Activated naive CD4-positive, alpha-beta T cell (primary cell): Measurements from ENCODE around the gene PPP2R3A.
"Not testable (repeated sequence)": the region's sequence is repeated elsewhere in the genome, so short reads cannot be mapped to it uniquely, and the experiment has no call there.

Experiments used
- DNase-seq, 4 experiments: peaks; one replicate each; lab custom pipeline; 2025; lab: John Stamatoyannopoulos, UW

PPP2R3A gene

DNA sequence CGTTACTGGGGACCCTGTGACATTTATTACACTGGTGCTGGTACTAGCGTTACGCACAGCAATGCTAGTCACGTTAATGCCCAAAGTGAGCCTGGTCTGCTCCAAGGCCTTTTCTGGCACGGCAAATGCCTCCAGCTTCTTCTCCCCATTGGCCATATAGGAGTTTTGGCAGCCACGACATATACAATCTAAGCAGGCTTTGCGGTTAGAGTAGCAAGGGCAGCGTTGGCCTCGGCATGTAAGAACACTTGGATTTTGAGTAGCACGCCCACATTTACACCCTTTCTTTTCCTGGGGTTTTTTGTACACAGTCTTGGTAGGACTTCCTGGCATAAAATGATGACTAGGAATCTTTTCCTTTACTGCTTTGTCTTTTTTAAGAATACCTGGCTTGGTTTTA lies 185.7 kb downstream of the PPP2R3A start:
- no peak for DNase-seq

DNA sequence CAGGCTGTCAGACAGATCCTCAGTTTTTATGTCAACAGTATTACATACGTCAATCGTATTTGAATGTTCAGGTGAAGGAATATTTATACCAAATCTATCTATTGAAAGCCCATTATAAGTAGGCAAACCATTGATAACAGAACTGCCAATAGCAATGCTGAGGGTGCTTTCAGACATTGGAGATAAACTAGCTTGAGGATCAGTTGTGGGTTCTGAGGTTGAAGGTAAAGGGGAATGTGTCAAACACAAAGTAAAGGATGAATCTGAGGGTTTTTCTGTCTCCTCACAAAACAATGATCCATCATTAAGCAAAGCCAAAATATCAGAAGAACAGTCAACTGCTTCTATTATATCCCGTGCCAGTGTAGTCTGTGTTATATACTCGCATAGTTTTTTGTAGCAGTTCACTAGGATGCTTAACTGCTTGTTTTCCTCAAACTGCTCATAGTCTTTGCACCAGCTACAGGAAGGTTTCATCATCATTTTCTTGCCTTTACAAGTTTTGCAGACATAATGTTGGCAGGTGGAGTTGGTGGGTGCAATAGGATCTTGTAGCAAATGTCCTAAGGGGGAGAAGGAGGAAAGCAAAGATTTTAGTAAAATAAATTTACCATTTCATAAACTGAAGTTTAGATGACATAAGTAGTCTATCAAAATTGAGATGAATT lies 186.8 kb downstream of the PPP2R3A start:
- DNase-seq: no peak

DNA sequence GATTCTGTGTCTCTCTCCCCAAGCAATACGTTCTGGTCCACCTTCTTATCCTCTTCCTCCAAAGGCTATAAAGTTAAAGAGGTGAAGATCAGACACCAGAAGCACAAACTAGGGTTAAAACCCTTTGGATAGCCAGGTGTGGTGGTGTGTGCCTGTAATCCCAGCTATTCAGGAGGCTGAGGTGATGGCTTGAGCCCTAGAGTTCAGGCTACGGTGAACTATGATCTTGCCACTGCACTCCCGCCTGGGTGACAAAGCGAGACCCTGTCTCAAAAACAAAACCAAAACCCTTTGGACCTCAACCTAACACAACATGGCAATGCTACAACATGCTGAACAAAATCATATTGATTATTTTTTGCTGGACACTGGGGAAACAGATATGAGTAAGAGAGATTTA lies 187.4 kb downstream of the PPP2R3A start:
- no peak for DNase-seq

DNA sequence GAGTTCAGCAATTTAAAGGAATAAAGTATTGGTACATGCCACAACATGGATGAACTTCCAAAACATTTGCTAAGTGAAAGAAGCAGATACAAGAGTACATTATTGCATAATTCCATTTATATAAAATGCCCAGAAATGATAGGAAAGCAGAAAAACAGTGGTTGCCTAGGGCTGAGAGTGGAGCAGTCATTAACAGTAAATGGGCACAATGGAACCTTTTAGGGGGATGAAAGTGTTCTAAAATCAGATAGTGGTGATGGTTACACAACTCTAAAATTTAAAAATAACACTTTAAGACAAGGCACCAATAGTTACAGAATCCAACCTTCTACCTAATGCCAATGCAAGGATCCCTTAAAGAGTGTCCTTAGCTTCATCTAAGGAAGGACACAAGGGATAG lies 196.0 kb downstream of the PPP2R3A start:
- no peak for DNase-seq

DNA sequence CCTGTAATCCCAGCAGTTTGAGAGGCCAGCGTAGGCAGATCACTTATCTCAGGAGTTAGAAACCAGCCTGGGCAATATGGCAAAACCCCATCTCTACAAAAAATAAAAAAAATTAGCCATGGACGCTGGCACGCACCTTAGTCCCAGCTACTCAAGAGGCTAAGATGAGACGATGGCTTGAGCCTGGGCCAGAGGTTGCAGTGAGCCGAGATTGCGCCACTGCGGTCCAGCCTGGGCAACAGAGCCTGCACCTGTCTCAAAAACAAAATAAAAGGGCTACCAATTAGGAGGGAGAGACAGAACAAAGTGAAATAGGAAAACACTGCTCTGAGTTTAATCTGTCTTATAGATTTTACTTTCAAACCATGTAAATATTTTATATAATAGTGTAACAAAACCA lies 196.8 kb downstream of the PPP2R3A start:
- DNase-seq: no peak

DNA sequence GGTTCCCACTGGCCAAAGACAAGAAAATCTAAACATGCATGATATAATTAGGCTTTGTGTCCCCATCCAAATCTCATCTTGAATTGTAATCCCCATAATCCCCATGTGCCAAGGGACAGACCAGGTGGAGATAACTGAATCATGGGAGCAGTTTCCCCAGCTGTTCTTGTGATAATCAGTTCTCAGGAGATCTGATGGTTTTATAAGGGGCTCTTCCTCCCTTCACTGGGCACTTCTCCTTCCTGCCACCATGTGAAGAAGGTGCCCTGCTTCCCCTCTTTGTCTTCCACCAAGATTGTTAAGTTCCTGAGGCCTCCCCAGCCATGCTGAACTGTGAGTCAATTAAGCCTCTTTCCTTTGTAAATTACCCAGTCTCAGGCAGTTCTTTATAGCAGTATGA lies 198.1 kb downstream of the PPP2R3A start:
- not testable (repeated sequence) for DNase-seq

DNA sequence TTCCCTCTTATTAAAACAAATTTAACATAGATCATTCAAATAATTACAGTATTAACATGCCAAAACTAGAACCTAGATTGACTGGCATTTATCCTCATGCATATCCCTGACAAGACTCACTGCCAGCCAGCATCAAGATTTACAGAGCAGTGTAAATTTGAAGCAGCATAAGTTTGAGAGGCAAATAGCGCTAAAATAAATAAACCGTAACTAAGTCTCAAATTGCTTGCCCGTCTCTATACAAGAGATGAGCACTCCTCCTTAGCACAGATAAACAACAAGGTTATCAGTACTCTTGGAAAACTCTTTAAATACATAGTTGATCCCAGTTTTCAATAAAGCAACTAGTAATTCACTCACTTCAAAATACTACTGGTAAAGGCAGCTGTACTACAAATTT lies 201.0 kb downstream of the PPP2R3A start:
- no peak for DNase-seq

DNA sequence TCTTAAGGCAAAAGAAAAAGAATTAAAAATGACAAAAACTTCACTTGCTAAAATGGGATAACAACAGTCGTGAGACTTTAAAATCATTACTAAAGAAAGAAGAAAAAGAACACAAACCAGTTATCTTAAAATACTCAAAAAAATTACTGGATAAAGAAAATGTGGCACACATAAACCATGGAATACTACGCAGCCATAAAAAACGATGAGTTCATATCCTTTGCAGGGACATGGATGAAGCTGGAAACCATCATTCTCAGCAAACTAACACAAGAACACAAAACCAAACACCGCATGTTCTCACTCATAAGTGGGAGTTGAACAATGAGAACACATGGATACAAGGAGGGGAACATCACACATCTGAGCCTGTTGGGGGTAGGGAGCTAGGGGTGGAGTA lies 202.7 kb downstream of the PPP2R3A start:
- DNase-seq: not testable (repeated sequence)

DNA sequence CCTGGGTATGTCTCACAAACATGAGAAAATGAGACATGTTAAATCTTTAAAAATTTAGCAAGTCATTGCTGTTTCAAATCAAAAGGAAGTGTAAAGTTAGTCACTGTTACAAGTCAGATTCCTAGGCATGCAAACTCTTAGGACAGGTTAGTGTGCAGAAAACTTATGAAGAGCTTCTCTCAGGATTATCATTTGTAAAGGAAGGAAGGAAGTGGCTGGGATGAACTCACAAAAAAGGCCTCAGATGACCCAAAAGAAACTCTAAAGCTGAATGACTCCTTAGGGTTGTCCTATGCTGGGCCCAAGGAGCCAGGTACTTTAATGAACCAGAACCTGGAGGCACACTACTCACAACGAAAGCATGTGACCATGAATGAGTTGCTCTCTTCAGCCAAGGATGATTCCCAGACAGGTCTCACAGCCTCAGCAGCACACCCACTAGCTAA lies 205.6 kb downstream of the PPP2R3A start:
- DNase-seq: no peak

DNA sequence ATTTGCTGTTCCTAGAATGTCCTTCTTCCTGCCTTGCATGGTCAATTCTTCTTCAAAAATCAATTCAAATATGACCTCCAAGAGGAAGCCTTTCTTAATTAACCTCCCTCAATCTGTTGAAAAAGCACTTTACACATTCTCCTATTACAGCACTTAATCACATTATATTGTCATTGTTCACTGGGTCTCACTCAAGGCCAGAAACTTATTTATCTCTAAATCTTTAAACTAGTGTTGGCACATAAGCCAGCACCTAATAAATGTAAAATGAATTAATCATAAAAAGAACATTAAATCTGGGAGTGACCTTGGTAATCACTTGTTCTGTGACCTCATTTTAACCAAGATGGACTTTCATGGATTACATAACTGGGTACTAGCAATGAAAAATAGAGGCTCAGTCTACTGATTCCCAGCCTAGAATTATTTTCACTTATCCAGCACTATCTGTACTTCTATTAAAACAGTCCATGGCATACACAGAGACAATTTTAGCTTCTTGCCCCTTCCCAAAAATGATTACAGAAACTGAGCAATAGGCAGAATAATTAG lies 208.5 kb downstream of the PPP2R3A start:
- DNase-seq: no peak

DNA sequence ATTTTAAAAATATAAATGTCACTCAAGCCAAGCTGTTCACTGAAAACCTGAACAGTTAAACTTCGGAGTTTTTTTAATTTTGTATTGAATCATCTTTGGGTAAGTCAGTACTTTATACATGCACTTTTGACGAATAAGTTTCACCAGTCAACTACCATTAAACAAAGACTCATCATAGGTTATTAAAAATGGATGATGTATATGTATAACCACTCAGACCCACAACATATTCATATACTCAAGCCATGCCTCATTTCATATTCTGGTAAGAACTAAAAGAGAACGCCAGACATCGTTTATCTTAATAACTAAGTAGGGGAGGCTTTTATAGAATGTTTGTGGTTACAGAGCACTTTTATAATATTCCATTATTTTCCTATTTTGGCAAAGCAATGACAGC lies 212.3 kb downstream of the PPP2R3A start:
- DNase-seq: no peak

DNA sequence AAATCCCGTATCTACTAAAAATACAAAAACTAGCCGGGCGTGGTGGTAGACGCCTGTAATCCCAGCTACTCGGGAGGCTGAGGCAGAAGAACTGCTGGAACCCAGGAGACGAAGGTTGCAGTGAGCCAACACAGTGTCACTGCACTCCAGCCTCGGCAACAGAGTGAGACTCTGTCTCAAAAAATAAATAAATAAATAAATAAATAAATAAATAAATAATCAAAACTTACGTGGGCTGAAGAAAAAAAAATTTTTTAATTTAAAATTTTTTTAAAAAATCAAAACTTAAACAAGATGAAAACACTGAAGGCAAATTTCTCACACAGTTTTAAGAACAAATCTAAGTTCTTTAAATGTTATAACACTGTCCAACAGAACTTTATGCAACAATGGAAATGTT lies 216.2 kb downstream of the PPP2R3A start:
- DNase-seq: no peak

DNA sequence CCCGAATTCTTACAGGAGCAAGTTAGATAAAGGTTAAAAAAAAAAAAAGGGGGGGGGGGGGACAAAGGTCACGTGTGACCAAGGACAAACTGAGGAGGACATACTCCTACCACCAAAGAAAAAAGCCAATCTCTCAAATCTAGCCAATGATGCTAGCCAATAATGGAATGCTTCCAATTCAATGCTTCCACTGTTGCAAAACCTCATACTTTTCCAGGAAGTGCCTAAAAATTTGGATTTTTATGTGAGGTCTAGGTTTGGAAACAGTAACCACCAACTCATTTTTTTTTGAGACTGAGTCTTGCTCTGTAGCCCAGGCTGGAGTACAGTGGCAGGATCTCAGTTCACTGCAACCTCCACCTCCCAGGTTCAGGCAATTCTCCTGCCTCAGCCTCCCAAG lies 219.2 kb downstream of the PPP2R3A start:
- no peak for DNase-seq

DNA sequence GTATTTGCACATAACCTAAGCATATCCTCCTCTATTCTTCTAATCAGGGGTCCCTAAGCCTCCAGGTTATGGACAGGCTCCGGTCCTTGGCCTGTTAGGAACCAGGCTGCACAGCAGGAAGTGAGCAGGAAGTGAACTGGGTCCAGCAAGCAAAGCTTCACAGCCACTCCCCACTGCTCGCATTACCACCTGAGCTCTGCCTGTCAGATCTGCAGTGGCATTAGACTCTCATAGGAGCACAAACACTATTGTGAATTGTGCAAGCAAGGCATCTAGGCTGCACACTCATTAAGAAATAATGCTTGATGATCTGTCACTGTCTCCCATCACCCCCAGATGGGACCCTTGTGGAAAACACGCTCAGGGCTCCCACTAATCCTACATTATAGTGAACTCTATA lies 220.8 kb downstream of the PPP2R3A start:
- no peak for DNase-seq

DNA sequence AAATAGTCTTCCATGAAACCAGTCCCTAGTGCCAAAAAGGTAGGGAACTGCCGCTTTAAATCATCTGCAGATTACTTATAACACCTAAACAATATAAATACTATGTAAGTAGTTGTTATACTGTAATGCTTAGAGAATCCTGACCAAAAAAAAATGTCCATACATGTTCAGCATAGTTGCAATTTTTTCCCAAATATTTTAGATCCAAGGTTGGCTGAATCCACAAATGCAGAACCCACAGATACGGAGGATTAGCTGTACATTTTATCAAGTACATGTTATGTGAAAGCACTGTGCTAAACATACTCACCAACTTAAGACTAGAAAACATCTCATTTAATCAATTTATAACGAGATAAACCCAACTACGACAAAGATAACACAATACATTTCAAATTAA lies 221.3 kb downstream of the PPP2R3A start:
- DNase-seq: no peak

DNA sequence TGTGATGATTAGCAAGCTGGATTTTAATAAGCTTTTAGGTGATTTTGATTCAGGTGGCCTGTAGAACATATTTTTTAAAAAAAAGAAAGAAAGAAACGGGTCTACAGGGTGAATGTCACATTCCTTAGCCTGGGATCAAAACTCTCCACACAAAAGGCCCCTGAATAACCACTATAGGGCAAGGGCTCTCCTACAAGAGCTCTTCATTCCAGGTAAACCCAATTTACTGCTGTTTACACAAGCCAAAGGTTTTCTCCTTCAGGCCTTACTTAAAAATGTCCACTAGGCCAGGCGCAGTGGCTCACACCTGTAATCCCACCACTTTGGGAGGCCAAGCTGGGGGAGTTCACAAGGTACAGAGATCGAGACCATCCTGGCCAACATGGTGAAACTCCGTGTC lies 222.3 kb downstream of the PPP2R3A start:
- DNase-seq: no peak

DNA sequence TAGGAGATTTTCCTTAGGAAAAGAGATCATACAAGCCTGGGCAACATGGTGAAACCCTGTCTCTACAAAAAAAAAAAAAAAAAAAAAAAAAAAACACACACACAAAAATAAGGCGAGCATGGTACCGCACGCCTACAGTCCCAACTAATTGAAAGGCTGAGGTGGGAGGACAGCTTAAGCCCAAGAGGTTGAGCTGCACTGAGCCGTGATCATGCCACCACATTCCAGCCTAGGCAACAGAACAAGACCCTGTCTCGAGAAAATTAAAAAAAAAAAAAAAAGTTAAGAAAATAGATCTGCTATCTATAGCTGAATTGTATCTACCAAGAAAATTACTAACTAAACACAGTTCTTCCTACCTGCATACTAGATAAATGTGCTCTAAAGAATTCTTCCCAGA lies 223.5 kb downstream of the PPP2R3A start:
- no peak for DNase-seq

DNA sequence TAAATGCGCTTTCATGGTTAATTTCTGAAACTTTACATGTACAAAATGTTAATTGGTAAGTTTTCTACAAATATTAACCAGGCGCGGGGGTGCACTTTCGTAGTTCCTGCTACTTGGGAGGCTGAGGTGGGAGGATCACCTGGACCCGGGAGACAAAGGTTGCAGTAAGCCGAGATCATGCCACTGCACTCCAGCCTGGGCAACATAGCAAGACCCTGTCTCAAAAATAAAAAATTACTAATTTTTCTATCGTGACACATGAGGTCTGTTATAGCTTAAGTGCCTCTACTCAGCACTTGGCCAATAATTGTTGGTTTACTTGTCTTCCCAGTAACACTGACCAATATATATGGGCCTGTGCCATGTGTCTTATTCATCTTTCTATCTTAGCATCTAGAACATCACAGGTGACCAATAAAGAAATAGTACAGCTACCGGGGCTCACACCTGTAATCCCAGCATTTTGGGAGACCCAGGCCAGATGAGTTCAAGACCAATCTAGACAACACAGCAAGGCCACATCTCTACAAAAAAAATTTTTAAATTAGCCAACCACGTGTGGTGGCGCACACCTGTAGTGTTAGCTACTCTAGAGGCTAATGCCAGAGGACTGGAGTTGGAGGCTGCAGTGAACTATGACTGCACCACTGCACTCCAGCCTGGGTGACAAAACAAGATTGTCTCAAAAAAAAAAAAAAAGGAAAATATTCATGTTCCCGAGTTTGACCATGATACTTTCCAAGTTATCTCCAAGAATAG lies 224.5 kb downstream of the PPP2R3A start:
- DNase-seq: no peak

DNA sequence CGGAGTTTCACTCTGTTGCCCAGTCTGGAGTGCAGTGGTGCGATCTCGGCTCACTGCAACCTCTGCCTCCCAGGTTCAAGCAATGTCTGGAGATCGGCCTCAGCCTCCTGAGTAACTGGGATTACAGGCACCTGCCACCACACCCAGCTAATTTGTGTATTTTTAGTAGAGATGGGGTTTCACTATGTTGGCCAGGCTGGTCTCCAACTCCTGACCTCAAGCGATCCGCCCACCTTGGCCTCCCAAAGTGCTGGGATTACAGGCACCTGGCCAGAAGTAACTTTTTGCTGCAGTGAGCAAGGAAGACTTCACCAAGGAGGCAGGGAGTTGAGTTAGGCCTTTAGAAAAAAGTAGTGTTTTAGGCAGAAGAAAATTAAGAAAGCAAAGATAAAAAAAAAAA lies 226.7 kb downstream of the PPP2R3A start:
- not testable (repeated sequence) for DNase-seq

DNA sequence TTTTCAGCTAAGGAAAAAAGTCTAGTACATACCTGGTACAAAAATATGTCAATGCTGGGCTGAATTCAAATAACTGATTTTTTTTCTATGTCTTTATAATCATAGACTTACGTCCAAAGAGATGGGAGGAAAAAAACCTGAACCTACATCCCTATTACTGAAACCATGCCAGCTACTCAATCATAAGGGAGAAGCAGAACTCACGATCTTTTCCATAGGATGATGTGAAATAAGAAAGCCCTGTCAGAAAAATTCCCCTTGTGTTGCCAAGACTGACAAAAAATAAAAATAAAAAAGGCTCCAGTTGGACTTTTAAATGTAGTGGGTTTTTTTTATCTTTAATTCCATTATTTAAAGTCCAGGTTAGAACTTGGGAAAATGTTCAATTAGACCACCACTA lies 227.3 kb downstream of the PPP2R3A start:
- DNase-seq: no peak

DNA sequence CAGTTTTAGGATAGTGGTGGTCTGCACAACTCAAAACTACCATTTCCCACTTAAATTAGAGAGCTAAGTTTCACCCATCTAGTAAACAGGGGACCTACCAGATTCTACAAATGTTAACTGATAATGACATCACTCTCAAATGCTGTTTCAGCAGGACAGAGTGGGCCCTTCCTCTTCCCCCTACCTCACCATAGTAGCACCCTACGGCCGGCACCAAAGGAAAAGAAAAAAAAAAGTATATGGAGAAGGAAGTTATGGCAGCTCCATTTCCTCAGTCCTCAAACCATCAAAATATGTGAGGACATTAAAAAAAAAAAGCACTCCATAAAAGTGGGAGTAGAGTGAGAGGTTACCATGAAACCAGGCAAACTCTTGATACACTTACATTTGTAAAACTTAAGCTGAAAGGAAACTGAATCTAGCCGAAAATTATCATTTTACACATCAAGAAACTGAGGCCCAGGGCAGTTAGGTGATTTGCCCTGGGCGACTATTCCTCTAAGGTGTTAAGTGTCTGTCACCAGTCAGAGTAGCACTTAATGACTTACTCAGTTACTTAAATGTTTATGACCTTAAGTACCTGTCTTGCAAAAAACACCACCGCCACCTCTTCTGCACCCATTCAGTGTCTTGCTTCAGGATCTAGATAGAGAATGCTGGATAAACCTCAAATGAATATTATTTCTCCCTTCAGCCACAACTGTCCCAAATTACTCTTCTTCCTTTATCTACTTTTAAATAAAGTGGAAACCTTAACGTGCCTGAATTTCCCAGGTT lies 227.9 kb downstream of the PPP2R3A start:
- no peak for DNase-seq

DNA sequence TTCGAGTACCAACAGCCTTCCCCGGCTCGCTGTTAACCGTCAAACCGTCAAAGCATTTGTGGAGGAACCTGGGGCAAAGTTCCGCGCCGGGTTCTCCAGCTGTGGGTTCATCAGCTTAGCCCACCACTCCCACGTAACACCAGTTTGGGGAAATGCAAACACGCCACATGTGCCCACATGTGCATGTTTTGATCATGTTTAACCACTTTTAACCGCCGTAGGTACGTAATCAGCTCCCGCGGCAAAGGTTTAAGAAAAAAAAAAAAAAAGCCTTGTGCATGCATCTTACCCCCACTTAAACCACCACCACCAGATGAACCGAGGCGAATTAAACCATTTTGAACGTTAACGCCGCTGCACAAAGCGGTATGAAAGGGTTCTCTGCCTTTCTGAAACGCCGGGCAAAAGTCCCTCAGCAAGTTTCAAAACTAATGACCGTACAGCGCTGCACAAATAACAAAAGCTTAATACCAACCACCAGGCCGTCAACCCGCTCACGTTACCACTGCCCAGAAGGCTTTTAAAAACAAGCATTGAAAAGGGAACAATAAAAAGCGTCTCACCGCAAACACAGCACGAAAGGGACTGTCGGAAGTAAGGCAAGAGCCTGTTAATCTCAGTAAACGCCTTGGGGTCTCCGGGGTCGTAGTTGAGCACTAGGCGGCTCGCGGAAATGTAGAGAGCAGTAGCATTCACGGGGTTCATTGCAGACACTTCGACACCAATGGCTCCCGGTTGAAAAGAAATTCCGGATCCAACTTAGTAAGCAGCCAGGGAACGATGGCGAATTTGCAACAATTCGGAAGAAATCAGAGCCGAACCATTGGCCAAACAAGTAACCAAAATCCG lies 229.1 kb downstream of the PPP2R3A start:
- peak; percentile 18 to 43 (median 30) for DNase-seq
